ENCODE data around the gene EGFR.
A peak's percentile ranks its signal among the peaks of the same experiment; 100 is the strongest.

The EGFR gene

GRCh38 chr7:55124989-55125875, 106.4 kb downstream of the EGFR start:
- no peak for DNase-seq (ENCODE audit: low read depth, low spot score)

- no peak for DNase-seq (ENCODE audit: low read depth, low spot score)
Observed at GRCh38 chr7:55127135-55127551, 108.3 kb downstream of the EGFR start.

GRCh38 chr7:55127622-55128081, 108.8 kb downstream of the EGFR start:
- DNase-seq (ENCODE audit: low read depth, low spot score) = peak; percentile 71

GRCh38 chr7:55128693-55129394, 110.0 kb downstream of the EGFR start:
- peak; percentile 44 for DNase-seq (ENCODE audit: low read depth, low spot score)

- peak; percentile 89 for DNase-seq (ENCODE audit: low read depth, low spot score)
Observed at GRCh38 chr7:55129541-55130394, 111.0 kb downstream of the EGFR start.

- DNase-seq (ENCODE audit: low read depth, low spot score) = peak; percentile 89
Observed at GRCh38 chr7:55130395-55131141, 111.8 kb downstream of the EGFR start.

- DNase-seq (ENCODE audit: low read depth, low spot score) = no peak
Observed at GRCh38 chr7:55131142-55131929, 112.5 kb downstream of the EGFR start.

GRCh38 chr7:55132550-55132889, 113.7 kb downstream of the EGFR start:
- no peak for DNase-seq (ENCODE audit: low read depth, low spot score)

- peak; percentile 96 for DNase-seq (ENCODE audit: low read depth, low spot score)
Observed at GRCh38 chr7:55132890-55133551, 114.2 kb downstream of the EGFR start.

GRCh38 chr7:55133630-55134358, 115.0 kb downstream of the EGFR start:
- peak; percentile 93 for DNase-seq (ENCODE audit: low read depth, low spot score)

GRCh38 chr7:55134359-55134725, 115.5 kb downstream of the EGFR start:
- DNase-seq (ENCODE audit: low read depth, low spot score) = no peak

GRCh38 chr7:55134786-55135185, 116.0 kb downstream of the EGFR start:
- DNase-seq (ENCODE audit: low read depth, low spot score) = no peak

GRCh38 chr7:55135462-55135861, 116.6 kb downstream of the EGFR start:
- no peak for DNase-seq (ENCODE audit: low read depth, low spot score)

- no peak for DNase-seq (ENCODE audit: low read depth, low spot score)
Observed at GRCh38 chr7:55138663-55139062, 119.8 kb downstream of the EGFR start.

GRCh38 chr7:55140221-55140940, 121.6 kb downstream of the EGFR start:
- peak; percentile 45 for DNase-seq (ENCODE audit: low read depth, low spot score)

- DNase-seq (ENCODE audit: low read depth, low spot score) = no peak
Observed at GRCh38 chr7:55140941-55141278, 122.1 kb downstream of the EGFR start.

- no peak for DNase-seq (ENCODE audit: low read depth, low spot score)
Observed at GRCh38 chr7:55142919-55143600, 124.2 kb downstream of the EGFR start.
